H1 (cell line): ENCODE measurements around the gene TLR9. TPM values are rescaled to one million over a fixed set of nuclear protein-coding genes. Genes with fewer than 3 reads are reported as not detected.

Experiments used
- KDM5A ChIP-seq: fragments of 200-600 bp; IDR thresholded peaks from 2 replicates; pipeline ENCODE4 v1.7.1; 2012; ENCODE audit warnings: mild to moderate bottlenecking, low read length, inconsistent platforms, mixed read lengths
- NRF1 ChIP-seq: IDR thresholded peaks from 2 replicates; pipeline ENCODE4 v1.6.1; 2011; ENCODE audit warnings: mild to moderate bottlenecking, low read depth, low read length, improper control_type of control experiment
- polyA plus RNA-seq, 7 experiments: library from polyadenylated mRNA; depleted of rRNA in 3 of 7; stranded (reverse) in 5 of 7; unstranded in 2 of 7; fragments of >200 nt in 5 of 7; fragments of 200-250 nt in 2 of 7; gene quantifications; 1 replicate in 5 of 7; 2 replicates in 1 of 7; 4 replicates in 1 of 7; pipeline versions ENCODE4 v1.2.1 to v1.2.3, GENCODE V29; 2011 to 2013; ENCODE audit warnings: missing spikeins in 2 of 7, mixed read lengths in 2 of 7
- total RNA-seq: library from RNA; stranded (reverse); fragmentation: NEBNext Ultra II Directional; extraction: Animal tissue kit (Norgen Biotek cat#: 25700); gene quantifications from 2 replicates; pipeline ENCODE4 v1.2.1, GENCODE V29; 2021
- TF ChIP-seq, protein P1 (sequence below): IDR thresholded peaks from 2 replicates; pipeline ENCODE4 v1.6.1; 2012; ENCODE audit warnings: inconsistent platforms

The TLR9 gene
- total and polyA plus RNA-seq, 2 of the 8 experiments (the other 6 are each of a cell fraction or from before 2014, with no cell fraction given) = 0.05 TPM; not detected in 1

DNA sequence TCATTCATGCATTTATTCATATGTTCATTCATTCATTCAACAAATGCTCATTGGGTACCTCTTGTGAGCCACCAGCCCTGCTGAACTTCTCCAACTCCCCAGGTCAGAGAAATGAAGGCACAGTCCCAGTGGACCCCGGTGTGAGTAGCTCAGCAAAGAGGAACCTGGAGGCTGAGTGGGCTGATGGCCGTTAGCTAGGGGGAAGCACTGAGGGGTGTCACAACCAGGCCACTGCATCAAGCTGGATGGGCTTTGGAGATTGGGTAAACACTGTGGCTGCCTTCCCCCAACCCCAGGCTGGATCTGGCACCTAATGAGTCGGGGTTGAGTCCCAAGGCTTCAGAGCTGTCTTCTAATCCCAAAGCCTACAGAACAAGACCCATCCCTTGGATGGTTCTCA lies 39.6 kb downstream of the TLR9 start (continued):
- no peak for TF ChIP-seq NRF1
- TF ChIP-seq KDM5A = no peak
- TF ChIP-seq, protein P1, sequence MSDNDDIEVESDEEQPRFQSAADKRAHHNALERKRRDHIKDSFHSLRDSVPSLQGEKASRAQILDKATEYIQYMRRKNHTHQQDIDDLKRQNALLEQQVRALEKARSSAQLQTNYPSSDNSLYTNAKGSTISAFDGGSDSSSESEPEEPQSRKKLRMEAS = no peak
